Measurements from ENCODE around the gene STARD5. TPM values are rescaled to one million over a fixed set of nuclear protein-coding genes. Genes with fewer than 3 reads are reported as not detected.

Gene STARD5
- total RNA-seq, 1 experiment from 2014 or later = 2.3 TPM

- Histone ChIP-seq H4K91ac (ENCODE audit: insufficient read length, low read depth, low read length) (no peak overlapping the region), H3K9ac (ENCODE audit: extremely low read depth, insufficient read length, low read length) (no peak overlapping the region), H3K18ac (ENCODE audit: insufficient read length, low read depth, low read length) (no peak overlapping the region), H3K27me3 (ENCODE audit: insufficient read depth, low read length) (no peaks in the 10 kb centered on the region), H3K14ac (ENCODE audit: insufficient read depth, low read length) (no peak overlapping the region; the same call in 1 of the 2 replicates), H4K8ac (replicated peaks; ENCODE audit: insufficient read length, low read depth, low read length) (no peak overlapping the region), H3K79me2 (ENCODE audit: insufficient read depth, low read length) (no peaks in the 10 kb centered on the region), H3T11ph (ENCODE audit: low read length) (no peak overlapping the region), H2BK120ac (ENCODE audit: low read depth, low read length, poor library complexity, severe bottlenecking) (no peak overlapping the region), H2BK5ac (ENCODE audit: insufficient read length, low read length) (no peak overlapping the region), H2BK20ac (ENCODE audit: low read depth, low read length, poor library complexity, severe bottlenecking) (no peak overlapping the region), H3K4me2 (ENCODE audit: insufficient read depth, insufficient read length, low read length) (no peak overlapping the region), H4K20me1 (ENCODE audit: control insufficient read depth, insufficient read depth, insufficient read length) (no peaks in the 10 kb centered on the region), H2AFZ (ENCODE audit: low read length) (no peak overlapping the region), H3K23ac (ENCODE audit: insufficient read length, low read depth, low read length) (no peak overlapping the region), H3K4ac (ENCODE audit: low read depth, low read length) (no peak overlapping the region), H3K56ac (ENCODE audit: insufficient read length, low read depth, low read length) (no peak overlapping the region), H2BK15ac (ENCODE audit: low read depth, low read length) (no peak overlapping the region; the same call in 1 of the 2 replicates), H3K27ac (ENCODE audit: insufficient read length, low read depth, low read length) (no peak overlapping the region), H2BK12ac (ENCODE audit: insufficient read length, low read depth, low read length) (no peak overlapping the region), H3K23me2 (ENCODE audit: insufficient read length, low read depth, low read length, poor library complexity, severe bottlenecking) (no peaks in the 10 kb centered on the region), H4K5ac (ENCODE audit: insufficient read length, low read depth, low read length) (no peak overlapping the region), H3K9me3 (ENCODE audit: control insufficient read depth, low read depth, low read length) (peaks cover 4% of the 10 kb centered on the region), H2AK5ac (ENCODE audit: insufficient read length, low read length) (no peak overlapping the region), H3K79me1 (ENCODE audit: insufficient read depth, low read depth, low read length, poor library complexity, severe bottlenecking) (no peaks in the 10 kb centered on the region), H3K4me1 (ENCODE audit: insufficient read depth, low read length) (no peaks in the 10 kb centered on the region)
- peaks cover 5% of the 10 kb centered on the region for H3K27me3 Mint-ChIP-seq (ENCODE audit: low read depth)
- H3K27ac Mint-ChIP-seq = no peak overlapping the region
- H3K4me3 Mint-ChIP-seq = no peak overlapping the region
- WGBS (ENCODE audit: extremely low coverage, insufficient read length, low lambda C conversion rate) = no CpG with 5 or more reads among the region's 5 CpGs
- TF ChIP-seq CTCF (conservative IDR thresholded peaks at IDR 0.05) = no peak
- H3K9me3 Mint-ChIP-seq = peaks cover 10 to 14% of the 10 kb centered on the region in 2 experiments
- peaks cover 0 to 5% (median 0%) of the 10 kb centered on the region in 3 experiments; a peak in 1 of 7 replicates for H3K36me3 Mint-ChIP-seq (ENCODE audit: insufficient read depth in 1 of 3, low read depth in 3 of 3)
- H3K4me1 Mint-ChIP-seq = 0 out of 4 replicates have a peak, but pooled peaks cover 0 to 2% of the 10 kb centered on the region in 2 experiments
- DNase-seq = no peak
Measured at GRCh38 chr15:81282911-81283310, 41.0 kb downstream of the STARD5 start.
